ENCODE data around the gene WHAMM. TPM values are rescaled to one million over a fixed set of nuclear protein-coding genes. Genes with fewer than 3 reads are reported as not detected.

Gene WHAMM
- total RNA-seq, 2 experiments from 2014 or later, result 11.2 to 12.5 TPM

DNA sequence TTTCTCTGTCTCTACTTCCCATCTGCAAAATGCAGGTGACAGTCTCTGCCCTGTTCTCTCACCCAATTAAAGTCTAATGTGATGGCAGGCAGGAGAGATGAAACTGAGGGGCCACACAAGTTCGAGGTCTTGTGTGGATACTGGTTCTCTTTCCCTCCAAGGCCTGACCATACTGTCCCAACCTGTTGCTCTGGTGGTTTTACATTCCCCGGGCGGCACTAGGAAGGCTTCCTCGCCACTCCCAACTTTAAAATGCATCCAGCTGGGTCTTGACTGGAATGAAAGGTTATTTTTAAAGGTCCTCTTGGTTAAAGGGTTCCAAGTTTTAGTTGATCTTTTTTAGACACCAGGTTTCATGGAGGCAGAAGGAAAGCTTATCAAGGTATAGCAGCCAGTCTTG is 37.2 kb downstream of the WHAMM start:
- no peaks in the 10 kb centered on the region for H3K9me3 Mint-ChIP-seq (ENCODE audit: insufficient read depth)
- H3K36me3 Mint-ChIP-seq (ENCODE audit: low read depth), result peaks cover 6% of the 10 kb centered on the region
- DNase-seq (peak; percentile 16), ATAC-seq (no peak)
- no peak overlapping the region for H3K27ac Mint-ChIP-seq
- no peak overlapping the region for H3K4me3 Mint-ChIP-seq
- peaks cover 19% of the 10 kb centered on the region for H3K4me1 Mint-ChIP-seq (ENCODE audit: low read depth)
- ChIA-PET CTCF (interaction anchor here (2.3 to 4.0 kb wide), 4 partner anchors 10 to 154 kb away, joined by 8 to 46 read pairs (median 21); no protein-coding TSS in a partner anchor), POLR2A (no interaction called here)
- peaks cover 6% of the 10 kb centered on the region for H3K27me3 Mint-ChIP-seq (ENCODE audit: low read depth)

- CTCF ChIA-PET, result interaction anchor here (2.3 to 4.0 kb wide), 4 partner anchors 9 to 153 kb away, joined by 8 to 46 read pairs (median 21); no protein-coding TSS in a partner anchor
- POLR2A ChIA-PET, result interaction anchor here (1.5 kb wide), 1 partner anchor 37 kb away, joined by 8 read pairs; no protein-coding TSS in a partner anchor
- no peak for ATAC-seq
Observed at GRCh38 chr15:82847703-82848102, 38.3 kb downstream of the WHAMM start.

GRCh38 chr15:82848241-82848993 is 39.0 kb downstream of the WHAMM start:
- POLR2A ChIA-PET, result interaction anchor here (1.5 kb wide), 1 partner anchor 38 kb away, joined by 8 read pairs; no protein-coding TSS in a partner anchor
- CTCF ChIA-PET, result interaction anchor here (0.7 to 4.0 kb wide), 11 partner anchors 8 to 260 kb away, joined by 3 to 46 read pairs (median 8); partner anchors contain the start of gene RAMAC
- peaks cover 6% of the 10 kb centered on the region for H3K27me3 Mint-ChIP-seq (ENCODE audit: low read depth)
- no peaks in the 10 kb centered on the region for H3K9me3 Mint-ChIP-seq (ENCODE audit: insufficient read depth)
- no peaks in the 10 kb centered on the region for H3K36me3 Mint-ChIP-seq (ENCODE audit: low read depth)
- DNase-seq (peak; percentile 18), ATAC-seq (no peak)
- H3K27ac Mint-ChIP-seq, result no peak overlapping the region
- peaks cover 27% of the 10 kb centered on the region for H3K4me1 Mint-ChIP-seq (ENCODE audit: low read depth)
- H3K4me3 Mint-ChIP-seq, result no peak overlapping the region

More at GRCh38 chr15:82847703-82848102, 38.3 kb downstream of the WHAMM start:
- peaks cover 2% of the 10 kb centered on the region for H3K36me3 Mint-ChIP-seq (ENCODE audit: low read depth)
- peaks cover 20% of the 10 kb centered on the region for H3K4me1 Mint-ChIP-seq (ENCODE audit: low read depth)
- DNase-seq, result peak; percentile 19
- no peak overlapping the region for H3K4me3 Mint-ChIP-seq
- peaks cover 6% of the 10 kb centered on the region for H3K27me3 Mint-ChIP-seq (ENCODE audit: low read depth)
- no peak overlapping the region for H3K27ac Mint-ChIP-seq
- H3K9me3 Mint-ChIP-seq (ENCODE audit: insufficient read depth), result no peaks in the 10 kb centered on the region

- Mint-ChIP-seq H3K36me3 (ENCODE audit: low read depth) (no peaks in the 10 kb centered on the region), H3K27ac (peak overlapping the region; percentile 60), H3K9me3 (ENCODE audit: insufficient read depth) (no peaks in the 10 kb centered on the region), H3K4me3 (no peak overlapping the region), H3K4me1 (ENCODE audit: low read depth) (peaks cover 28% of the 10 kb centered on the region), H3K27me3 (ENCODE audit: low read depth) (peaks cover 3% of the 10 kb centered on the region)
- ChIA-PET CTCF (interaction anchor here (0.5 to 4.0 kb wide), 24 partner anchors 8 to 516 kb away, joined by 3 to 46 read pairs (median 5); partner anchors contain the start of gene RAMAC), POLR2A (interaction anchor here (0.7 kb wide), 1 partner anchor 11 kb away, joined by 4 read pairs; no protein-coding TSS in a partner anchor)
- peak; percentile 80 for DNase-seq
- peak; percentile 80 for ATAC-seq
Observed at GRCh38 chr15:82849556-82850512, 40.4 kb downstream of the WHAMM start.

DNA sequence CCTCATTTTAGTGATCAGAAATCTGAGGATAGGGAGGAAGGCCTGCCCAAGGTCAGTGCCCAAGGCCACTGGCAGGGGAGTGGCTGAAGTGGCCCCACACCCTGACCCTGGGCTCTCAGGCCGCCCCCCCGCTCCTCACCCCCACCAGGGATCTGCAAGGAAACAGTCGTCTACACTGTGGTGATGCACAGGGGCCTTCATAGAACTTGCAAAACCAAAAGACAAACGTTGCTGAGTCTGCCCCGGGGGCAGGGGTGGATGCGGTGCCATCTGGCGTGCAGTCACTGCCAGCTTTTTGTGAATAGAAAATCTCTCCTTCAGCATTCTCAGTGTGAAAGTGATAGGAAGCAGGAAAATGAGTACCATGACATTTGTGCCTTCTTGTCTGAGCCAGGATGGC is 41.3 kb downstream of the WHAMM start:
- Mint-ChIP-seq H3K4me1 (ENCODE audit: low read depth) (peaks cover 28% of the 10 kb centered on the region), H3K27ac (no peak overlapping the region), H3K27me3 (ENCODE audit: low read depth) (no peaks in the 10 kb centered on the region), H3K9me3 (ENCODE audit: insufficient read depth) (no peaks in the 10 kb centered on the region), H3K4me3 (no peak overlapping the region), H3K36me3 (ENCODE audit: low read depth) (no peaks in the 10 kb centered on the region)
- DNase-seq, result no peak
- CTCF ChIA-PET, result interaction anchor here (1.1 to 2.4 kb wide), 5 partner anchors 7 to 150 kb away, joined by 3 to 12 read pairs (median 7); no protein-coding TSS in a partner anchor
- no peak for ATAC-seq
- POLR2A ChIA-PET, result no interaction called here

- DNase-seq, result no peak
- no peaks in the 10 kb centered on the region for H3K27me3 Mint-ChIP-seq (ENCODE audit: low read depth)
- POLR2A ChIA-PET, result no interaction called here
- CTCF ChIA-PET, result interaction anchor here (1.8 kb wide), 1 partner anchor 149 kb away, joined by 7 read pairs; no protein-coding TSS in a partner anchor
- H3K4me1 Mint-ChIP-seq (ENCODE audit: low read depth), result peaks cover 32% of the 10 kb centered on the region
- H3K36me3 Mint-ChIP-seq (ENCODE audit: low read depth), result no peaks in the 10 kb centered on the region
- ATAC-seq, result no peak
- no peak overlapping the region for H3K4me3 Mint-ChIP-seq
- H3K27ac Mint-ChIP-seq, result no peak overlapping the region
- H3K9me3 Mint-ChIP-seq (ENCODE audit: insufficient read depth), result no peaks in the 10 kb centered on the region
Observed at GRCh38 chr15:82851306-82851850, 42.0 kb downstream of the WHAMM start.

GRCh38 chr15:82851981-82852511 is 42.6 kb downstream of the WHAMM start:
- H3K27me3 Mint-ChIP-seq (ENCODE audit: low read depth), result no peaks in the 10 kb centered on the region
- no peak overlapping the region for H3K27ac Mint-ChIP-seq
- H3K36me3 Mint-ChIP-seq (ENCODE audit: low read depth), result no peaks in the 10 kb centered on the region
- no peaks in the 10 kb centered on the region for H3K9me3 Mint-ChIP-seq (ENCODE audit: insufficient read depth)
- H3K4me1 Mint-ChIP-seq (ENCODE audit: low read depth), result peaks cover 32% of the 10 kb centered on the region
- POLR2A ChIA-PET, result interaction anchor here (0.6 kb wide), 1 partner anchor 40 kb away, joined by 3 read pairs; no protein-coding TSS in a partner anchor
- ATAC-seq (no peak), DNase-seq (no peak)
- H3K4me3 Mint-ChIP-seq, result no peak overlapping the region
- CTCF ChIA-PET, result interaction anchor here (0.6 to 1.8 kb wide), 2 partner anchors 9 to 148 kb away, joined by 3 to 7 read pairs; no protein-coding TSS in a partner anchor

DNA sequence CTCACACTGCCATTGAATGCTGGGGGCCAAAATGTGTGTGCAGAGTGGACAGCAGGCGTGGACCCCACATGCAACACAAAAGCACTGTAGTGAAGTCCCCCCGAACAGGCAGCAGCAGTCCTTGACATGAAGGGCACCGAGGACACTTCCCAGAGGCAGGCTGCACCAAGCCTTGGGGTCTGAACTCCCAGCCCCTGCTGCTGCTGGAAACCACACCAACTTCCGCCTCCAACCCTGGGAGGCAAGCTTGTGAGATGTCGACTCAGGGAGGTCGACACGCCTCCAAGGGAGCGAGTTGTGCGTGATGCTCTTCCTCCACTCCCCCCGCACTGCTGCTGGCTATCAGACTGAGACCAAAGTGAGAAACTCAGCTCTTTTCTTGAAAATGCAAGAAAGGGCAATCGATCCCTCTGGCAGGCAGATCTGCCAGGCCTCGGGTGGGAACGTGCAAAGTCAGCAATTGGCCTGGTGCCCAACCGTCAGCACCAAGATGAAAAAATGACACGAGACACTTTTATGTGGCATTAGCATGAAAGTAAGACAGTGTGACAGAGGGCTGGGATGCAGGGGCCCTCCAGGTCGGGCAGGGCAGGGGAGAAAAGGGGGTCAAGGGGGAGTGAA is 43.6 kb downstream of the WHAMM start:
- peak; percentile 31 for DNase-seq

GRCh38 chr15:82854554-82854953 is 45.1 kb downstream of the WHAMM start:
- no peak overlapping the region for H3K4me3 Mint-ChIP-seq
- DNase-seq, result no peak
- CTCF ChIA-PET, result no interaction called here

More for the DNA sequence above, 43.6 kb downstream of the WHAMM start:
- ChIA-PET POLR2A (no interaction called here), CTCF (interaction anchor here (0.8 kb wide), 1 partner anchor 147 kb away, joined by 4 read pairs; no protein-coding TSS in a partner anchor)
- Mint-ChIP-seq H3K4me1 (ENCODE audit: low read depth) (peaks cover 29% of the 10 kb centered on the region), H3K27me3 (ENCODE audit: low read depth) (no peaks in the 10 kb centered on the region), H3K9me3 (ENCODE audit: insufficient read depth) (no peaks in the 10 kb centered on the region), H3K36me3 (ENCODE audit: low read depth) (no peaks in the 10 kb centered on the region), H3K4me3 (no peak overlapping the region), H3K27ac (no peak overlapping the region)
- peak; percentile 43 for ATAC-seq

GRCh38 chr15:82855286-82856100 is 46.1 kb downstream of the WHAMM start:
- no peak for ATAC-seq
- no peak for DNase-seq
- CTCF ChIA-PET, result interaction anchor here (1.9 to 2.4 kb wide), 2 partner anchors 8 to 145 kb away, joined by 8 read pairs; no protein-coding TSS in a partner anchor

More at GRCh38 chr15:82854554-82854953, 45.1 kb downstream of the WHAMM start:
- Mint-ChIP-seq H3K36me3 (ENCODE audit: low read depth) (no peaks in the 10 kb centered on the region), H3K4me1 (ENCODE audit: low read depth) (peaks cover 24% of the 10 kb centered on the region), H3K9me3 (ENCODE audit: insufficient read depth) (no peaks in the 10 kb centered on the region), H3K27ac (no peak overlapping the region), H3K27me3 (ENCODE audit: low read depth) (no peaks in the 10 kb centered on the region)
- POLR2A ChIA-PET, result no interaction called here
- no peak for ATAC-seq

More at GRCh38 chr15:82855286-82856100, 46.1 kb downstream of the WHAMM start:
- peaks cover 19% of the 10 kb centered on the region for H3K4me1 Mint-ChIP-seq (ENCODE audit: low read depth)
- H3K27me3 Mint-ChIP-seq (ENCODE audit: low read depth), result no peaks in the 10 kb centered on the region
- H3K9me3 Mint-ChIP-seq (ENCODE audit: insufficient read depth), result no peaks in the 10 kb centered on the region
- no peak overlapping the region for H3K4me3 Mint-ChIP-seq
- no peaks in the 10 kb centered on the region for H3K36me3 Mint-ChIP-seq (ENCODE audit: low read depth)
- POLR2A ChIA-PET, result no interaction called here
- no peak overlapping the region for H3K27ac Mint-ChIP-seq
